Measurements from ENCODE around the gene FGF14.

Gene FGF14

DNA sequence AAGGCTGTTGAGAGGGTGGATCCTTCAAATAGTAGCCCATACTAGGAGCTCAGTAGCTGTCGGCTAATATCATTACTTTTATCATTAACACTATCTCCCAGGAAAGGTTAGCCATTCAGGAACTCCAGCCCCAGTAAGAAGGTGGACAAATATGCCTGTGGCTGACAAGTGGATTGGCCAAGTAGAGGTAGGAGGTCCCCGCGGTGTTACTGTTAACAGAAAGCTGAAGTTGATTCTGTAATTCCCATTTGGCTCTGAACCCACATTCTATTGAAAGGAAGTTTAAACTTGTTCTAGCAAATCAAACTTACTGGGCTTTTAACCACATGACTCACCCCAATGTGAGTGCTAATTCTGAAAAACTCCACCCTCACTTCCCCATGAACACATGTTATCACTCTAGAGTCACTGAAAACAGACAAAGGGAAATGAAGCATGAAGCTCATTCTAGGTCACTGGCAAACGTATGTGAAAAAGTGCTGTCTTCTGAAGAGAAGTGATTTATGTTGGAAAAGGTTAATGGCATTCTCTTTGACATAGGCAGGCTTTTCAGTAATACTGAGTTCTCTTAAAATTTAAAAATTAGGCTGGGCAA, 273.5 kb downstream of the FGF14 start:
- TF ChIP-seq, protein P1, sequence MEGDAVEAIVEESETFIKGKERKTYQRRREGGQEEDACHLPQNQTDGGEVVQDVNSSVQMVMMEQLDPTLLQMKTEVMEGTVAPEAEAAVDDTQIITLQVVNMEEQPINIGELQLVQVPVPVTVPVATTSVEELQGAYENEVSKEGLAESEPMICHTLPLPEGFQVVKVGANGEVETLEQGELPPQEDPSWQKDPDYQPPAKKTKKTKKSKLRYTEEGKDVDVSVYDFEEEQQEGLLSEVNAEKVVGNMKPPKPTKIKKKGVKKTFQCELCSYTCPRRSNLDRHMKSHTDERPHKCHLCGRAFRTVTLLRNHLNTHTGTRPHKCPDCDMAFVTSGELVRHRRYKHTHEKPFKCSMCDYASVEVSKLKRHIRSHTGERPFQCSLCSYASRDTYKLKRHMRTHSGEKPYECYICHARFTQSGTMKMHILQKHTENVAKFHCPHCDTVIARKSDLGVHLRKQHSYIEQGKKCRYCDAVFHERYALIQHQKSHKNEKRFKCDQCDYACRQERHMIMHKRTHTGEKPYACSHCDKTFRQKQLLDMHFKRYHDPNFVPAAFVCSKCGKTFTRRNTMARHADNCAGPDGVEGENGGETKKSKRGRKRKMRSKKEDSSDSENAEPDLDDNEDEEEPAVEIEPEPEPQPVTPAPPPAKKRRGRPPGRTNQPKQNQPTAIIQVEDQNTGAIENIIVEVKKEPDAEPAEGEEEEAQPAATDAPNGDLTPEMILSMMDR (IDR thresholded peaks at IDR 0.05; ENCODE audit: extremely low read depth, insufficient read depth, missing control alignments) = no peak
- in situ Hi-C loops (cut with MboI; ENCODE audit: low pct_unique_long_range_greater_than_20kb, low sequenced_read_pairs, unreplicated experiment) = no loop called here
- peak; percentile 15 for DNase-seq (ENCODE audit: low spot score)

DNA sequence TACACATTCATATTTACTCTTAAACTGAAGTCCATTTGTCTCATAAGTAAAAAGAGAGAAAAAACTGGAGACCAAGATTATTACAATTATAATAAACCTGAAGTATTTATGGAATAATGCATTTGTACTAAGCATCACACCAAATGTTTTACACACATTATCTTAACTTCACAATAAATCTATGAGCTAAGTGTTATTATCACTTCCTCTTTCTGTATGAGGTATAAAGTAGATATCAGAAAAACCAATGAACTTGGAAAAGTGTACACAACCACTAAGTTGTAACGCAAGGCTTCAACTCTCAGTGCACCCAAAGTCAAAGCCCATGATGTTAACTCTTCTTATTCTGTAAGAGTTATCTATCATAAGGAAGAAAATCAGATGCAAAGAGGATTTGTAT, 274.7 kb downstream of the FGF14 start:
- TF ChIP-seq, protein P1 (IDR thresholded peaks at IDR 0.05; ENCODE audit: extremely low read depth, insufficient read depth, missing control alignments) = no peak
- in situ Hi-C loops (cut with MboI; ENCODE audit: low pct_unique_long_range_greater_than_20kb, low sequenced_read_pairs, unreplicated experiment) = no loop called here
- no peak for DNase-seq (ENCODE audit: low spot score)

DNA sequence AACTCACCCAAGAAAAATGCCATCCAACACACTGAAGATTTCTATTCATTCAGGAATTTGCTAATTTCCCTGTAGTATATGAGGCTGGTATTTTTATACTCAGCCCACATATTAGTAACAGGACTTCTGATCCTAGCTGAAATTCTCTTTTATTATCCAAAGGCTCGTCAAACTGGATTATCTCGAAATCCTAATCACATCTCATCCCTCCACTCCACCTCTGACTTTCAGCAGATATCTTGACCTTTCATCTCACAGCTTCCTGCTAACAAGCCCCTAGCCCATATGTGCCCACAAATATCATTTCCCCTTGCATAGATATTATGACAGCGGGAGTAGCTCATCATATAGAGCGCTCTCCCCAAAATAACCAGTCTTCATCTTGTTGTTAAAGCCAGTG, 279.7 kb downstream of the FGF14 start:
- DNase-seq (ENCODE audit: low spot score) = no peak
- TF ChIP-seq, protein P1 (IDR thresholded peaks at IDR 0.05; ENCODE audit: extremely low read depth, insufficient read depth, missing control alignments) = no peak
- in situ Hi-C loops (cut with MboI; ENCODE audit: low pct_unique_long_range_greater_than_20kb, low sequenced_read_pairs, unreplicated experiment) = no loop called here

DNA sequence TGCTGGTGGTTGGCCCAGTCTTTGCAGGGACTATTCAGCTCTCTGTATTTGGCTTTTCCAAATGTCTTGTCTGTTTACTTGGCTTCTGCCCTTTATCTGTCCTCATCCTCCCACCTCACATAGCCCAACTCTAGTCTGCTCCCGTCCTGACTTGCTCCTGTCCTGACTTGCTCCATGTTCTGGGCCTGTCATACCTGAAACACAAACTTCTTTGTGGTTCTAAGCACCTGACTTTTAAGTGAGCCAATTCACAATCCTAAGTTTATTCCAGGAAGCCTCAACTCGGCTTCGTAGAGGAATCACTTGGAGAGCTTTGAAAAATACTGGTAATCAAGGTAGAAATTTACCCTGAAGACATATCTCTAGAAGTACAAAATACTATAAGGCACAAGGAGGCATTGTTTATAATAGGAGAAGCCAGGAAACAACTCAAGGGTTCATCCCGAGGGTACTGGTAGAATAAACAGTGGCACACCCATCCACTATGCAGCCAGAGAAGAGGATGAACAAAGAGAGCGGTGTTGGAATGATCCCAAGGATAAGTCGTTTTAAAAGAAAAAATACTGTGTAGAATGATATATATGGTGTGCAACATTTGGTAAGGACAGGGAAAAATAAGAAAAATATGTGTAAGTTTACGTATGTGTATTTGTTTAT, 284.5 kb downstream of the FGF14 start:
- no peak for DNase-seq (ENCODE audit: low spot score)
- TF ChIP-seq, protein P1 (IDR thresholded peaks at IDR 0.05; ENCODE audit: extremely low read depth, insufficient read depth, missing control alignments) = no peak
- in situ Hi-C loops (cut with MboI; ENCODE audit: low pct_unique_long_range_greater_than_20kb, low sequenced_read_pairs, unreplicated experiment) = no loop called here

DNA sequence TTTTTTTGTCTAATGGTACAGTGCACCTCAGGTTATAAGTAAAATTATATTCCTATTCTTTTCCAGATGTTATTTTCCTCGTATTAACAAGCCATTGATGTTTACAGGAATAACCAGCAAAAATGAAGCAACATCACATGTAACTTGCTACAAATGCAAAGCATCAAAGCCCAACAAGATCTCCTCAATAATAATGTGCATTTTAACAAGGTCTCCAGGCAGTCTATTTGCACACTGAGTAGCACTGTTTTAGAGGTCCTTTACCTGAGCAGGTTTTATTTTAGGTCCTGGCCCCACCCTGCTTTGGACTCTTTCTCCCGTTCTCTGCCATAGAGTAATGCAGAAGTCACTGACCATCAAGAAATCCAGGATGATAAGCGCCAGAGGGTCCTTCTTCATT, 298.4 kb downstream of the FGF14 start:
- in situ Hi-C loops (cut with MboI; ENCODE audit: low pct_unique_long_range_greater_than_20kb, low sequenced_read_pairs, unreplicated experiment) = no loop called here
- TF ChIP-seq, protein P1 (IDR thresholded peaks at IDR 0.05; ENCODE audit: extremely low read depth, insufficient read depth, missing control alignments) = no peak
- DNase-seq (ENCODE audit: low spot score) = no peak

DNA sequence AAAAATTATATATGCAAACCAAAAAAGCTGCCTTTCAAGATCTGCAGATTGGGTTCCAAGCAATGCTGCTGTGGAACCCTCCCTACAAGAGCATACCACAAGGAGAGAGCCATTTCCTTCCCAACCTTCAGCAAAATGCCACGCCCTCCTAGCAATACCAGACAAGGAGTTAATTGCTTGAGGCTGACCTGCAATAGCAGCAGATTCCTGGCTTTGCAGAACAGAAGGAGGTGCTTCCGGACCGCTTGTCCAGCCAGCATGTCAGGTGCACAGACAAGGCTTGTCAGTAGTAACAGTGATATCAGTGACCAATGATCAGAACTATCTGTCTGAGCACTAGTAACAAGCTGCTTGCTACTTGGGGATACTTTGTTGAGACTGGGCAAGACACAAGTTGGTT, 301.6 kb downstream of the FGF14 start:
- no peak for DNase-seq (ENCODE audit: low spot score)
- in situ Hi-C loops (cut with MboI; ENCODE audit: low pct_unique_long_range_greater_than_20kb, low sequenced_read_pairs, unreplicated experiment) = no loop called here
- TF ChIP-seq, protein P1 (IDR thresholded peaks at IDR 0.05; ENCODE audit: extremely low read depth, insufficient read depth, missing control alignments) = no peak

Measured in GM13977 (cell line).